ENCODE data around the gene APBA1. TPM values are rescaled to one million over a fixed set of nuclear protein-coding genes. Genes with fewer than 3 reads are reported as not detected.

APBA1 gene
- polyA plus RNA-seq, 6 donors from 2014 or later: not detected

DNA sequence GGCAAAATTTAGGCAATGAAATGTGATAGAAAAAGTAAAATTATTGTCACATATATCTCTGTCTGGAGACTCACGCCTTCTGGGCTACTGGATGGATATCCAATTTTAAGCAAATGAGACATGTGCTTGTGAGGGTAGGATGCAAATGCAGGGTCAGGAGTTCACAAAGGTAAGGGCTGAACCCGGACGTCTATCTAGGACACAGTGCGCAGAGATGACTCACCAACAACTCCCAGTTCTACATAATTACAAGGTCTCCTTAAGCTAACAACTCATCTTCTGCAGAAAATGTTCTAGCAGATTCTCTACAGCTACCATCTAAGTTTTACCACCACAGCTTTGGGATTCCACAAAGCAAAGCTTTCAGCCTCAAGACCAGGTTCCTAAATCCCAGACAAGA, 186.7 kb downstream of the APBA1 start:
- Mint-ChIP-seq H3K36me3 (no peaks in the 10 kb centered on the region), H3K9me3 (peaks cover 0 to 8% (median 0%) of the 10 kb centered on the region in 7 donors), H3K27me3 (peaks cover 0 to 7% (median 0%) of the 10 kb centered on the region in 3 donors), H3K4me1 (no peaks in the 10 kb centered on the region), H3K27ac (no peak overlapping the region), H3K4me3 (no peak overlapping the region)
- DNase-seq (no peak), ATAC-seq (ENCODE audit: low read depth in 2 of 2) (no peak)

DNA sequence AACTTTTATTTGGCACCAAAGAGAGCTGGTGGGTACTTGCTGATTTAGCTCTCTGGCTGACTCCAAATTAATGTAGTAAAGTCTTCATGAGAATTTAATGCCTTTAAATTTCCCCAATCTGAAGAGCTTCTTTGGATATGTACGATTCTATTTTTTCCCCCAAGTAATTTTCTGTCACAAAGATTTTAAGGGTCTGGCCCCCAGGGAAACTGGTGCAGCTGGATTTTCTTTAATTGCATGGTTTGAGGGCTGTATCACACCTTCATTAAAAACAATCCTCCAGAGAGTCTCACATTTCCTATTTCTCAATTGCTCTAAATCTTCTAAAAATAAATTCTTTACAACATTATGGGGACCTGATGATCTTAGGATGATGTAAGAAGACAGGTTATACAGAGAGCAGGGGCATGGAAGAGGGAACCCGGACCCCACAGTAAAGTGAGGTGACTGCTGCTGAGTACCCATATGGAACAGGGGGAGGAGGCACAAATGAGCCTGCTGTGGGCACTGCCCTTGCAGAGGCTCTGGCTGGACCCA, 188.2 kb downstream of the APBA1 start:
- no peak overlapping the region for H3K27ac Mint-ChIP-seq
- no peaks in the 10 kb centered on the region for H3K4me1 Mint-ChIP-seq
- H3K9me3 Mint-ChIP-seq: peaks cover 0 to 6% (median 0%) of the 10 kb centered on the region in 7 donors
- no peak for ATAC-seq (ENCODE audit: low read depth in 2 of 2)
- peaks cover 0 to 7% (median 0%) of the 10 kb centered on the region in 3 donors for H3K27me3 Mint-ChIP-seq
- no peak for DNase-seq
- H3K4me3 Mint-ChIP-seq: no peak overlapping the region
- H3K36me3 Mint-ChIP-seq: no peaks in the 10 kb centered on the region

DNA sequence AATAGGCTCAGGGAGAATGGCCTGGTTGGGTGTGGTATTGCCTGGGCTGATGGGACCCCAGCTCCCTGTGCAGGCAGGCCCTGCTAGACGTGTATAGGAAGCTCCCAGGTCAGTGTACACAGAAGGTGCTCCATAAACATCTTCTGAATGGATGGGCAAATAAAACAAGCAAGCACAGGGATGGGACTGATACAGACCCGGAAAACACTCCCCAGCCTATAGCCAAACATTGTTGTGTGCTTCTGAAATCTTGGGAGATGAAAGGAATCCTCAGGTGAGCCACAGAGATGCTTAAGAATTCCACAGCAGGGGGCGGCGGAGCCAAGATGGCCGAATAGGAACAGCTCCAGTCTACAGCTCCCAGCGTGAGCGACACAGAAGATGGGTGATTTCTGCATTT, 195.4 kb downstream of the APBA1 start:
- no peaks in the 10 kb centered on the region for H3K4me1 Mint-ChIP-seq
- ATAC-seq (ENCODE audit: low read depth in 2 of 2): no peak
- no peak for DNase-seq
- H3K9me3 Mint-ChIP-seq: no peaks in the 10 kb centered on the region
- peaks cover 0 to 5% (median 4%) of the 10 kb centered on the region in 3 donors for H3K27me3 Mint-ChIP-seq
- H3K4me3 Mint-ChIP-seq: no peak overlapping the region
- no peak overlapping the region for H3K27ac Mint-ChIP-seq
- no peaks in the 10 kb centered on the region for H3K36me3 Mint-ChIP-seq

DNA sequence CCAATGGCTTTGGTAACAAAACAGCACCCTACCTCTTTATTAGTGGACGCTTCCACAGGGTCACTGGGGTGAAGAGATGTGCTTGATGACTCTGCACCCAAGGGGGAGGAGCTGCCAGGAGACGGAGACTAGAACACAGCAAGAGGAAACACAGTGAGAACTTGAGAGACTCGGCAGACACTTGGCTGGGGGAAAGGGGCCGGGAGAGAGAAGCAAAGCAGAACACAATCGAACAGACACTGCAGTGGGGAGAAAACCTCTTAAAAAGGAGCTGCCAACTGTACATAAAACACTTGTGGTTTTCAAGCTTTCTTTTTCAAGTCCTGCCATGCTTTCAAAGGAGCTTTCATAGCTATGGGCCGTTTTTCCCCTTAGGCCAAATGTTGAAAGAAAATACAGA, 196.2 kb downstream of the APBA1 start:
- H3K4me3 Mint-ChIP-seq: no peak overlapping the region
- no peak for ATAC-seq (ENCODE audit: low read depth in 2 of 2)
- H3K9me3 Mint-ChIP-seq: no peaks in the 10 kb centered on the region

DNA sequence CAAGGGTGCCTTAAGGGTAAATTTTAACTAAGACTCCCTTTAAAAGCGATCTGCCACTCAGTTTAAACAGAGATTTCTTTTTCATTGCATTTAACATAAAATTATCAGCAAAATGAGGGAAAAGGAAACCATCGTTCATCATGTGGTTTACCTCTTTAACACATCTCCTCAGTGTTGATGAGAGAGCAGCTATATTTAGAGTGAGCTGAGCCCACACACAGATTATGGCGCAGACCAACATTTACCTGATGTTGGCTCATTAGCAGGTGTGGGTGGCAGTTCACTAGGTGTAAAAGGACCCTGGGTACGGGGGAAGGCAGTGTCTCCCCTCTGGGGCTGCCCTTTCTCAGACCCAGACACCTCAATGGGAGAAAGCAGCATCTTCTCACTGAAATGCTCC, 197.3 kb downstream of the APBA1 start:
- Mint-ChIP-seq H3K36me3 (no peaks in the 10 kb centered on the region), H3K9me3 (no peaks in the 10 kb centered on the region), H3K27ac (no peak overlapping the region), H3K27me3 (peaks cover 0 to 5% (median 4%) of the 10 kb centered on the region in 3 donors), H3K4me1 (no peaks in the 10 kb centered on the region), H3K4me3 (peak overlapping the region in 1 of 8 donors; percentile 63)
- ATAC-seq (ENCODE audit: low read depth in 2 of 2) (no peak), DNase-seq (no peak)

More for the DNA sequence above, 196.2 kb downstream of the APBA1 start:
- H3K36me3 Mint-ChIP-seq: no peaks in the 10 kb centered on the region
- DNase-seq: no peak
- peaks cover 0 to 5% (median 4%) of the 10 kb centered on the region in 3 donors for H3K27me3 Mint-ChIP-seq
- H3K27ac Mint-ChIP-seq: peak overlapping the region in 1 of 6 donors; percentile 85
- no peaks in the 10 kb centered on the region for H3K4me1 Mint-ChIP-seq

DNA sequence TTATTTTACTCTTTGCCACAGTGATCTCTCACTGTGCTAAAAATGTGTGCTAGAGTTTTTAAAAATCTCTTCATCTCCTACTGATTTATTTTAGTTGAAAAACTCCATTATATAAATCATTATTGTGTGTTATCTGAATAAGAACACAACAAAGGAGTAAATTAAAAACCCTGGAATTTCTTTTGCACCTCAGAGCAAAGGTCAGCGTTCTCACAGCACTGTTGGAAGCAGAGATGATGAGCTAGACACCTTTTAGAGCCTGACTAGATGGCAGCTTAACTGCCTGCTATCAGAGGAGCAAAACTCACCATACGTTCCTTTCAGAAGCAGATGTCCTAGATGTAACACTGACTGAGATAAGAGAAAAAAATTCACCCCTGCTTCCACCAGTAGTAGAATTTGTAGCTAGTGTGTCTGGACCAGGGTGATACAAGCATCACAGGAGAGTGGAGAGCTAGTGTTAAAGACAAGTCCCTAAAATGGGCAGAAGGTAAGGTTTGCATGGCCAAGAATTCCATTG, 200.0 kb downstream of the APBA1 start:
- no peak overlapping the region for H3K27ac Mint-ChIP-seq
- DNase-seq (no peak), ATAC-seq (ENCODE audit: low read depth in 2 of 2) (no peak)
- no peaks in the 10 kb centered on the region for H3K9me3 Mint-ChIP-seq
- no peaks in the 10 kb centered on the region for H3K4me1 Mint-ChIP-seq
- no peaks in the 10 kb centered on the region for H3K36me3 Mint-ChIP-seq
- H3K4me3 Mint-ChIP-seq: no peak overlapping the region
- H3K27me3 Mint-ChIP-seq: peaks cover 0 to 5% (median 4%) of the 10 kb centered on the region in 3 donors

DNA sequence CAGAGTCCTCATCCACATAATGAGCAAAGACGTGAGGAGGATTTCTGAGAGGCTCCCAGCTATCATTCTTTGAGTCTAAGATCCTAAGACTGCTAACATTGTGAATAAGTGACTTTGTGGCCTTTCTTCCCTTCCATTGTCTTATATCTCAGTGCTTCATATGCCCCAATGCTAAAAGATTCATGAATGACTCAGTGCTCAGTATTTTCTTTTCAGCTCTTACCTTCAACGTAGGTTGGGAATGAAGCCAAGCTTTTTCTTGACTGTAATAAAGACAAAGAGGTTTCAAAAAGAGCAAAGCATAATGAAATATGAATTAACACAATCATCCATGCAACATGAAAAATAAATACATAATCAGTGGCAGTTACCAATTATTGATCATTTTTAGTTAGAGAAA, 200.7 kb downstream of the APBA1 start:
- Mint-ChIP-seq H3K27ac (no peak overlapping the region), H3K27me3 (peaks cover 0 to 4% (median 0%) of the 10 kb centered on the region in 3 donors), H3K4me3 (no peak overlapping the region), H3K4me1 (no peaks in the 10 kb centered on the region), H3K9me3 (no peaks in the 10 kb centered on the region), H3K36me3 (no peaks in the 10 kb centered on the region)
- ATAC-seq (ENCODE audit: low read depth in 2 of 2): no peak
- no peak for DNase-seq

DNA sequence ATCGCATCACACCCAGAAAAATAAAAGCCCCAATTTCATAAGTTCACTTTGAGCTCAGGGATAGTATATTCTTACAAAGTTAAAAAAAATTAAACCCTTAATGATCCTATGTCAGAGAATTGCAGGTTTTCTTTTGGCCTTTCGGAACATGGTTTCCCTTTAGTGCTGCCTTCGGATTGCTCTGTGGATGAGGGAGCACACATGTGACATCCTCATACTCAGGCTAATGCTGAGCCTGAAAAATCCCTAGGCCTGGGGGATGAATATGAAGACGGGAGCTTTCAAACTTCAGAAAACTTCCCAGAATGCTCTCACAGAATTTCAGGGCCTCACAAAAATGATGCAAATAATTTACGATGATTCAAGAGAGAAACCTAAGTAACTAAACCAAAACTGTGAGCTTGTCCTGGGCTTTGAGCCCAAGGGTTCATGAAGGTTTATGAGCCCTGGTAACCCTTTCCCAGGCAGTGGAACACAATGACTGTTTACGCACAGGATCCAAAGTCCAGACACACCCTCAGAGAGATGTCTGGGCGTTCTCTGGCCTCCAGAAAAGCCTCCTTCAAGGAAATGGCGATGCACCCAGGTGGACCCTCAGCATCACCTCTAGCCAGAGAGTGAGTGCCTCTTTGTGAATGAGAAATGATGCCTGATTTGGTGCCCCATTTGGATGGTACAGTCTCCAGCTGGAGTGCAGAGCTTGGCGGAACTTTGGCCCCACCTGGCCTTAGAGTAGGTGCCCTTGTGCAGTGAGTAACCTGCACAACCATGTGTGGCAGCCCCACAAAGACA, 201.8 kb downstream of the APBA1 start:
- DNase-seq (no peak), ATAC-seq (ENCODE audit: low read depth in 2 of 2) (no peak)
- no peaks in the 10 kb centered on the region for H3K4me1 Mint-ChIP-seq
- no peaks in the 10 kb centered on the region for H3K36me3 Mint-ChIP-seq
- H3K27me3 Mint-ChIP-seq: no peaks in the 10 kb centered on the region
- no peak overlapping the region for H3K27ac Mint-ChIP-seq
- H3K9me3 Mint-ChIP-seq: no peaks in the 10 kb centered on the region
- no peak overlapping the region for H3K4me3 Mint-ChIP-seq

DNA sequence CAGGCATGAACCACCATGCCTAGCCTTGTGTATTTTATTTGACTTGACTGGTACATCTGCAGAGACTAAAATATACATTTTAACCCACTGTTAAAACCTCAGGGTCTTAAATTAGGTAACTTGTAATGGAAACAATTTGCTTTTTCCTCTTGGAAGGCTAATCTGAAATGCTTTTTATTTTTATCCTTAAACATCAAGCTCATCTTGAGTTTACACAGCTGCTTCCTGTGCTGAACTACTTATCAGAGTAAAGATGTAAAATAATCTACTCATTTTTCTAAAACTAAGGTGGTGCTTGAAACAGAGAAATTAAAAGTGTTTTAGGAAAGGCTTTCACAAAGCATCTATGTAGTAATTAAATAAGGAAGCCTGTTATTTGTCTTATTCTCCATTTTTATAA, 203.0 kb downstream of the APBA1 start:
- no peaks in the 10 kb centered on the region for H3K27me3 Mint-ChIP-seq
- H3K9me3 Mint-ChIP-seq: no peaks in the 10 kb centered on the region
- H3K4me3 Mint-ChIP-seq: no peak overlapping the region
- no peak overlapping the region for H3K27ac Mint-ChIP-seq
- DNase-seq: no peak
- no peaks in the 10 kb centered on the region for H3K4me1 Mint-ChIP-seq
- no peak for ATAC-seq (ENCODE audit: low read depth in 2 of 2)
- H3K36me3 Mint-ChIP-seq: no peaks in the 10 kb centered on the region

DNA sequence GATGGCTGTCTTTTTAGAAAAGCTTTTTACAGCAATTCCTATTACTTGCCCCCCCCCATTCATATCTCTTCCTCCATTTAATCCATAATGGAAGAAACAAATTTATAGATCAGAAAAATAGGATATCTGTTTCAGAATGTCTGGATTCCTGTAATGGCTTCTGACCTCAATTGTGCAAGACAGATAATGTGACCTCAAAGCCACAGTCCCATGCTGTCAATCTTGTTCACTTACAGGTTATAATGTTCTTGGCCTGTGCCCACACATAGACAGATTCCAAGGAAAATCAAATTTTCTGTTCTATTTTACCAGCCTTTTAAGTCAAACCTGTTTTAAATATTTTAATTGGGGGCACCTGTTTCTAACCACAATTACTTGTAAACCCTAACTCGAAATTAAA, 203.8 kb downstream of the APBA1 start:
- DNase-seq (no peak), ATAC-seq (ENCODE audit: low read depth in 2 of 2) (no peak)
- Mint-ChIP-seq H3K9me3 (no peaks in the 10 kb centered on the region), H3K36me3 (no peaks in the 10 kb centered on the region), H3K27me3 (no peaks in the 10 kb centered on the region), H3K4me1 (no peaks in the 10 kb centered on the region), H3K4me3 (no peak overlapping the region), H3K27ac (no peak overlapping the region)

DNA sequence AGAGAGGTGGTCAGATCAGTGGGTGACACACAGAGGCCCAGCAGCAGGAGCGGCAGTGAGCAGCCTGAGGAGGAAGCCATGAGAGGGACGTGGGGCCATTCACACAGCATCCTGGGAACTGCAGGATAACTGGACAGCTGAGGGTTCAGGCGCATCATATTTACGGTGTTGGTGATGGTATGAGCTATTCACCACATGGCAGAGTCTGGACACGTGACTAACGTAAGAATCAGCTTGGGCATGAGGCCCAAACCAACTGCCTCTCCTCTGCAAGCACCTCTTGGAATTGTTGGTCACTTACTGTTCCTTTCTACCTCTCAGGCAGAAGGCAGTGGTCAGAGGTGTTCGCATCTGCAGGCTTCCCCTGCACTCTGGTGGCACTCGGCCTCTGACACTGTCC, 206.0 kb downstream of the APBA1 start:
- Mint-ChIP-seq H3K9me3 (no peaks in the 10 kb centered on the region), H3K27me3 (no peaks in the 10 kb centered on the region), H3K27ac (peak overlapping the region in 1 of 6 donors; percentile 12), H3K4me3 (no peak overlapping the region), H3K36me3 (no peaks in the 10 kb centered on the region), H3K4me1 (no peaks in the 10 kb centered on the region)
- DNase-seq (no peak), ATAC-seq (ENCODE audit: low read depth in 2 of 2) (no peak)

DNA sequence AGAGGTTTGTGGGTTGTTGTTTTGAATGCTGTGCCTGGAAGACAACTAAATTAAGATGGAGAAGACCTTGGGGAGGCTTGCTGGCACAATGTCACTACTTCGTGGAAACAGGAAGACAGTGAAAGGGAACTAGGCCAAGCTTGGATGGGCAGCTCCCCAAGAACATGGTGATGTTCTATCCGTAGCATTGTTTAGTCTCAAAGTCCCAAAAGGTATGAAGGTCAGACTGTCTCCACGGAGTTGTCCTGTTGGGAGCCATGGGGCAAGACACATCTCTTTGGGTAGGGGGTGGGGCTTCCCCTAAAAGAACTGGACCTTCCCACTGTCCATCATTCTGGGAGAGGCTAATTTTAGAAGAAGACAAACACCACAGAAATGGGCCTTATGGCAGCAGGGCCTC, 206.7 kb downstream of the APBA1 start:
- DNase-seq (no peak), ATAC-seq (ENCODE audit: low read depth in 2 of 2) (no peak)
- no peak overlapping the region for H3K4me3 Mint-ChIP-seq
- H3K36me3 Mint-ChIP-seq: no peaks in the 10 kb centered on the region
- H3K27ac Mint-ChIP-seq: no peak overlapping the region
- no peaks in the 10 kb centered on the region for H3K4me1 Mint-ChIP-seq
- no peaks in the 10 kb centered on the region for H3K27me3 Mint-ChIP-seq
- no peaks in the 10 kb centered on the region for H3K9me3 Mint-ChIP-seq

DNA sequence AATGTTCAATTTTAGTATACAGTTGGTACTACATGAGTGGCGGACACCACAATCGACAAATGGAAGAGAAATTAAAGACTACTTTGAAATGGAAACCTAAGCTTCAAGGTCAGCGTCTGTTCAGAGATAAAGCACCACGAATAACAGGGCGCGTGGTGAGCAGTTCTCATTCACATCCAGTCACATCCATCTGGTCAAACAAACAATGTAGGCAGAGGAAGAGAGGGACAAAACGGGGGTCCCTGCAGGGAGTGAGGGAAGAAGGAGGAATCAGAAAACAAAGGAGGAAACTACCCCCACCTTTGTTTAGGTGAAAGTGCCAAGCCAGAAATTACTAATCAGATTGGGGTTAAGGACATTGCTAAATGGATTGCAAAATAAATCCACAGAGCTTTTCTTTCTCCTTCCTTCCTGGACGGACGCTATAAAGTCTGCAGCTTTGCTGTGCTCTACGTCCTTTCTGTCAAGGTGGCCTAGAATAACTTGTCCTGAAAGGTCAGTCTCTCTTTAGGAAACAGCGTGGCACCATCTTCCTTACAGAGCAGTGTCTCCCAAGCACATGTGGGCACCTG, 208.6 kb downstream of the APBA1 start:
- Mint-ChIP-seq H3K27me3 (no peaks in the 10 kb centered on the region), H3K9me3 (no peaks in the 10 kb centered on the region), H3K36me3 (no peaks in the 10 kb centered on the region), H3K4me1 (no peaks in the 10 kb centered on the region), H3K27ac (no peak overlapping the region), H3K4me3 (no peak overlapping the region)
- ATAC-seq (ENCODE audit: low read depth in 2 of 2): no peak
- no peak for DNase-seq

DNA sequence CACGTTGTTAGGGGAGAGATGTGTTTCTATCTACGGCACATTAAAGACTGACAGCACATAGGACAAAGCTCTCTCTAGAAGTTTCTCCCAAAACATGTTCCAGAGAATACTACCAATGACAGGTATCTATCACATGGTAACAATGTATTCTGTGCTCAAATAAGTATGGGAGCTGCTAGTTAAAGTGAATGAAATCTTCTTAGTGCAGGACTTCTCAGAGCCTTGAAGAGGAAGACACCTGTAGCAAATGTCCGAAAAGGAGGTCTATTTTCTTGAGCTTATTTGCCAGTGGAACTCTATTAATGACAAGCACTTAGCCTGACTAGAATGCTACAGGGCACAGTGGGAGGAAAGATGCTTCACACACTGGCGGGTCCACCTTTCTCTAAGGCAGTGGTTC, 209.8 kb downstream of the APBA1 start:
- ATAC-seq (ENCODE audit: low read depth in 2 of 2) (no peak), DNase-seq (no peak)
- H3K4me1 Mint-ChIP-seq: no peaks in the 10 kb centered on the region
- no peaks in the 10 kb centered on the region for H3K27me3 Mint-ChIP-seq
- H3K4me3 Mint-ChIP-seq: no peak overlapping the region
- no peaks in the 10 kb centered on the region for H3K36me3 Mint-ChIP-seq
- H3K9me3 Mint-ChIP-seq: no peaks in the 10 kb centered on the region
- H3K27ac Mint-ChIP-seq: no peak overlapping the region
